GM20431 (cell line): Measurements from ENCODE around the gene FAM53A.
"Not testable (repeated sequence)": the region's sequence is repeated elsewhere in the genome, so short reads cannot be mapped to it uniquely, and the experiment has no call there.

Experiments
- in situ Hi-C: fragments of 300-500 bp; cut with MseI, MboI; formaldehyde crosslinking; loops from one replicate; pipeline ENCODE4 v1.15.0; 2020; ENCODE audit warnings: low sequenced_read_pairs; ENCODE audit not compliant: unreplicated experiment

The FAM53A gene

GRCh38 chr4:1690698-1691097 is 6.6 kb upstream of the FAM53A start:
- in situ Hi-C loops = no loop called here

DNA sequence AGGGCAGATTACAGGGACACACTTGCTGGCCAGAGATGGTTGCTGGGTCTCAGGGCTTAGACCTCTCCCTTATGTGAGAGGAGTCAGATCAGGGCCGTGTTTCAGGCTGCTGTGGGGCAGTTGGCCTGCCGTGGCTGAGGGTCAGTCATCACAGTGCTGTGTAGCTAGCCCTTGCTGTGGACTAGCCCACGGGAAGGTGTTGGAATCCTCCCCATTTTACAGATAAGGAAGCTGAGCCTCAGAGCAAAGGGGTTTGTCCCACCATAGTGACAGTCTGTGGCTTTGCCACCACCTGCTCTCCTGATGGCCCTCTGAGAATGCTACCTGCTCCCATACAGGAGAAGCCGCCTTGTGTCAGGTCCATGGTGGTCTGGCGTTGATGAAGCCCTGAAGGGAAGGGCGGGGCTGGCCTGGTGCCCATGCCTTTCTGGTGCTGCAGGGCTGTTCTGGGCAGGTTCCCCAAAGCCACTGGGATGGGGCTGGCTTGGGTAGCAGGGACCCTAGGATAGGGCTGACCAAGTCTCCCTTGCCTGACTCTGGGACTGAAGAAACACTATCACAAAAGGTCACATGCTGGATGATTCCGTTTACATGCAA is 2.4 kb upstream of the FAM53A start:
- in situ Hi-C loops = no loop called here

DNA sequence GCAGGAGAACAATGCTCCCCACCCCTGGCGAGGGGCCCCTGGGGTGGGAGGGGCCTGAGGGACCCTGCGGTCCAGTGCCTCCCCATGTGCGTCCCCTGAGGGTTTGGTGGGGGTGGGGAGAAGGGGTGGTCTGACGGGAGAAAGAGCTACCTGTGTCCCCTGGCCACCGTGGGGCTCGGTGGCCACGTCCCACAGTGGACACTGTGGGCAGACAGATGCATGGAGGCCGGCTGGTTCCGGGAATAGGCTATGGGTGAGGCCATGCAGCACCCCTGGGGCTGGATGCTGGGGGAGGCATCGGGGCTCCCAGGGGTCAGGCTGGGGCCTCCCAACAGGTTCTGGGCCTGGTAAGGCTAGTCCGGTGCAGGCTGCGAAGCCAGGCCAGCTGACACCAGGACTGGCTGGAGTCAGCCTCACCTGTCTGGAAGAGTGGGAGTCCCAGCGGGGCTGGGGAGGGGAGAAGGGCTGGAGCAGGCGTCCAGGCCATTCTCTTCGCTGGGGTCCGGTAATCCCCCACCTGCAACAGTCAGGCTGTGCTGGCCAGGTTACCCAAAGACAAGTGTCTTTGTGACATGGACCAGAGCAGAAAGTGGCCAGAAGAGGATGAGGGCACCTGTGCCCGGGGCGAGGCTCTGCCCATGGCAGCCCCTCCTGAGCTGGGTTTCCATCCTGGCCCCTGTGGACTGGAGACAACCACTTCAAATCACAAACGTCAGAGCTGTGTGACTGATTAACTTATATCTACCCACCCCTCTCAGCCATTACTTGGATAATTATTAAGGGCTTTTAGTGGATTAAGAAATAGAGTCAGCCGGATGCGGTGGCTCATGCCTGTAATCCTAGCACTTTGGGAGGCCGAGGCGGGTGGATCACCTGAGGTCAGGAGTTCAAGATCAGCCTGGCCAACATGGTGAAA is 1.4 kb upstream of the FAM53A start:
- in situ Hi-C loops = no loop called here

- in situ Hi-C loops = no loop called here
Observed at GRCh38 chr4:1684506-1685234, 557 bp upstream of the FAM53A start.

DNA sequence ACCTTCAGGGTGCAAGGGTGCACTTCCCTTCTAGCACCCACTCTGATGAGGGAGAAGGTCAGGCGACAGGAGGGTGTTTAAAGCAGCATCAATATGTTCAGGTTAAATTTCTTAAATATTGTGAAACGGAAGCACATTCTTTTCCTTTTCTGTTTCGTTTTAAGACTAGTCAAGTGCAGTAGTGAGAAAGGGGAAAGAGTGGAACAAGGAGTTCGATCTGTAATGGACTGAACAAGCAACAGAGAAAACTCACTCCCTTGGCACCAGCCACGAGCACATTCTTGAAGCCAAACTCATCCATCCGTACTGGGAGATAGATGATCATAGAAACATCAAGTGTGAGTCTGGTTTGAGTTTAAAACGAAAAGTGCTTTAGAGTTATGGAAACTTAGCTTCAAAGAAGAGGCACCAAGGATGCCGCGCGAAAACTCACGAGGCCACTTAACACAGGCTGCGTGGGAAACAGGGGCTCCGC is 815 bp downstream of the FAM53A start:
- in situ Hi-C loops = no loop called here

DNA sequence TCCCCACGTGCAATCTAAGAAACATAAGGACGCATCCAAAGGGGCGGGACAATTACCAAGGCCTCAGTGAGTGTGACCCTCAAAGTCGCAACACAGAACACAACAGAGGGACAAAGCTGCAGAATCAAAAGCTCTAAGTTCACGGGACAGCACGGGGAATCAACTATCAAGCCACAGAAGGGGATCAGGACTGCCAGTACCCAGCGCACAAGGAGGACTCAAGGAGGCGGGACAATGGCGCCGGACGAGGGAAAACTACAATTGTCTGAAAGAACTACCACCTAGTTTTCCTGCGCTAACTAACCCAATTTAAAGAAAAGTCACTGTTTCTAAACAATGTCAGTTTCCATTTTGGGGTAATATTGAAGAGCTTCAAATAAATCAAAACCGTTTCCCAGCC is 1.3 kb downstream of the FAM53A start:
- in situ Hi-C loops = no loop called here

- in situ Hi-C loops = no loop called here
Observed at GRCh38 chr4:1678244-1678643, 5.9 kb downstream of the FAM53A start.

GRCh38 chr4:1676605-1677525 is 7.2 kb downstream of the FAM53A start:
- in situ Hi-C loops = no loop called here

- in situ Hi-C loops = no loop called here
Observed at GRCh38 chr4:1675802-1676137, 8.3 kb downstream of the FAM53A start.

GRCh38 chr4:1675136-1675801 is 8.8 kb downstream of the FAM53A start:
- in situ Hi-C loops = no loop called here

GRCh38 chr4:1674682-1675081 is 9.4 kb downstream of the FAM53A start:
- in situ Hi-C loops = no loop called here

- in situ Hi-C loops = no loop called here
Observed at GRCh38 chr4:1673671-1674070, 10.4 kb downstream of the FAM53A start.

GRCh38 chr4:1671011-1671410 is 13.1 kb downstream of the FAM53A start:
- in situ Hi-C loops = not testable (repeated sequence)

DNA sequence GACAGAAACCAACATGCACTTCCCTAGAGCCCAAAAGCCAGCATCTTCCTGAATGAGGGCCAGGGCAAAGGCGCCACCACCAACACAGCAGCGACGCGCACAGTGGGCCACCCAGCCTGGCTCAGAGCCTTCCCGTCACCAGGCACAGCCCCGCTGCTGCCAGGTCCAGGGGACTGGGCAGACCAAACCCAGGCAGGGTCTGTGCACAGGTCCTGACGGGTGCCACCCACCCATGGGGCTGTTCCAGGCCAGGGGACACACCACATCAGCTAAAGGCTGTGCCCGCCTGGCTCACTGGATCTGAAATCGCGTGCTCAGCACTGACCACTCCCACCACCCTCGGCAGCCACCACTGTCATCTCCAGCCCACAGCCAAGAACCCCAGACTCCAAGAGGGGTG is 13.8 kb downstream of the FAM53A start:
- in situ Hi-C loops = no loop called here

- in situ Hi-C loops = no loop called here
Observed at GRCh38 chr4:1669850-1670249, 14.3 kb downstream of the FAM53A start.

- in situ Hi-C loops = no loop called here
Observed at GRCh38 chr4:1669270-1669669, 14.8 kb downstream of the FAM53A start.

GRCh38 chr4:1668488-1668840 is 15.6 kb downstream of the FAM53A start:
- in situ Hi-C loops = no loop called here

DNA sequence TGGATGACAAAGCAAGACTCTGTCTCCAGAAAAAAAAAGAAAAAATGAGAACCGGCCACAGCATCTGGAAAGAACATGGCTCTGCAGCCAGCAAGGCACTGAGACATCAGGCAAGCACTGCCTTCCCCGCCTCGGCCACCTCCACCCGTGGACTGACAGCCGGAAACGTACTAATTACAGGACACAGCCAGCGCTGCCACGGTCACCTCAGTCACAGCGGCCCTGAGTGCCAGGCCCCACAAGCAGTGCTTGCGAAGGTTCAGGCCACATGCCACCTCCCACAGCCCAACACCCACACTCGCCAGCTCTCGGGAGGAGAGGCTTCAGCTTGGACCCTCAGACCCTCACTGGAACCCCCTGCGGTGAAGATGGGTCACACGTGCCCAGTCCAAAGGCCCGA is 16.8 kb downstream of the FAM53A start:
- in situ Hi-C loops = no loop called here

DNA sequence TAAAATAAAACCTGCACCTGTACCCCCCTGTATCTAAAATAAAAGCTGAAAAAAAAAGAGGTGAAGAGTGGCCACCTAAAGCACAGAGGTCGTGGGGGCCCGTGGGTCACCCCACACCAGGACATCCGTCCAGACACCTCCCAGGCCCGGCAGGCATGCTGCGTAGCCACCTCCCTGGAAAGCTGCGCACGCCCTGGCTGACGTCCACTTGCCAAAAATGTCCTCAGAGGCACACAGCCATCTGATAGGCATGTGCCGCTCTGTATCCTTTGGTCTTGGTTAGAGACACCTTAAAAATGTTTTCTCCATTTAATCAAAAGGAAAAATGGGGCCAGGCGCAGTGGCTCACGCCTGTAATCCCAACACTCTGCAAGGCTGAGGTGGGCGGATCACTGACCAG is 17.7 kb downstream of the FAM53A start:
- in situ Hi-C loops = no loop called here

DNA sequence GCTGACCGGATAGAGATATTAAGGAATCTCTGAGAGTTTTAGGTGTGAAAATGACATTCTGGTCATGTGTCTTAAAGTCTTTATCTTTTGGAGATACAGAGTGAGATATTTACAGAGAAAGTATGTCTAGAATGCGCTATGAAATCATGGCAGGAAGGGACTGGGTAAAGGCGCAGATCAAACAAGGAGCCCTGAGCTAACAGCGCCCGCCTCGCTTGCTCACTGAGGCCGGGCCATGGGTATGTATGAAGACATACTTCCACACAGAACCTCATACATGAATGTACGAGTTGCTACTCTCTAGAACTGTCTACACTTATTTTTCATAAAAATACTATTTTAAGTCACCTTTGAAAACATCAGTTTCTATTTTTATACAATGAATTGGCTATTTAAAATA is 20.0 kb downstream of the FAM53A start:
- in situ Hi-C loops = no loop called here
